GM23248 (cell line): ENCODE results near the gene OR2T11.
"Not testable (repeated sequence)": the region's sequence is repeated elsewhere in the genome, so short reads cannot be mapped to it uniquely, and the experiment has no call there.

Experiments used
- EZH2 ChIP-seq: fragments of 200-600 bp; sonication (generic); IDR thresholded peaks from 2 replicates; pipeline ENCODE4 v1.6.1; 2018; ENCODE audit warnings: antibody characterized with exemption, mild to moderate bottlenecking; ENCODE audit not compliant: insufficient read depth, poor library complexity, severe bottlenecking
- EZH2phosphoT487 ChIP-seq: fragments of 200-600 bp; sonication (generic); IDR thresholded peaks from 2 replicates; pipeline ENCODE4 v1.6.1; 2018; ENCODE audit warnings: antibody characterized with exemption, moderate library complexity, mild to moderate bottlenecking, low read depth; ENCODE audit not compliant: insufficient read depth

- not testable (repeated sequence) for TF ChIP-seq EZH2phosphoT487, EZH2
Measured at GRCh38 chr1:248573856-248574255, 61.0 kb downstream of the OR2T11 start.
